Activated CD4-positive, alpha-beta memory T cell treated with anti-CD3 and anti-CD28 coated beads for 36 hours (primary cell): ENCODE measurements around the gene FAS. TPM values are rescaled to one million over a fixed set of nuclear protein-coding genes. Genes with fewer than 3 reads are reported as not detected.

ENCODE experiments used
- CTCF ChIA-PET: fragments of 350-600 bp; sonication (Branson Sonifier 250); formaldehyde crosslinking; loops from one replicate; lab custom pipeline; 2021; ENCODE audit warnings: antibody characterized with exemption, inconsistent platforms; lab: Charles Lee
- POLR2A ChIA-PET: fragments of 350-600 bp; sonication (Branson Sonifier 250); formaldehyde crosslinking; loops from one replicate; lab custom pipeline; 2021; ENCODE audit warnings: antibody characterized with exemption; lab: Charles Lee
- DNase-seq: peaks from one replicate; pipeline ENCODE4 v3.0.0-alpha.2; 2020
- H3K27ac Mint-ChIP-seq: one replicate; pipeline ENCODE4 v1.8.0; 2021; ENCODE audit warnings: mixed read lengths
- H3K27me3 Mint-ChIP-seq: one replicate; pipeline ENCODE4 v1.8.0; 2021; ENCODE audit warnings: mixed read lengths
- H3K36me3 Mint-ChIP-seq: one replicate; pipeline ENCODE4 v1.8.0; 2021; ENCODE audit warnings: mixed read lengths
- H3K4me1 Mint-ChIP-seq: one replicate; pipeline ENCODE4 v1.8.0; 2021; ENCODE audit warnings: low read depth, mixed read lengths
- H3K4me3 Mint-ChIP-seq: one replicate; pipeline ENCODE4 v1.8.0; 2021; ENCODE audit warnings: mild to moderate bottlenecking, mixed read lengths
- H3K9me3 Mint-ChIP-seq: one replicate; pipeline ENCODE4 v1.8.0; 2021; ENCODE audit warnings: mixed read lengths
- intact Hi-C: fragments of 100-400 bp; cut with micrococcal nuclease; formaldehyde crosslinking; loops from one replicate; pipeline ENCODE4 v1.15.1; 2023
- total RNA-seq, 2 experiments: library from RNA; stranded (reverse); gene quantifications; one replicate each; pipeline ENCODE4 v1.2.3, GENCODE V29; 2021

Gene FAS
- total RNA-seq, 2 experiments from 2014 or later: 62.2 to 63.5 TPM

DNA sequence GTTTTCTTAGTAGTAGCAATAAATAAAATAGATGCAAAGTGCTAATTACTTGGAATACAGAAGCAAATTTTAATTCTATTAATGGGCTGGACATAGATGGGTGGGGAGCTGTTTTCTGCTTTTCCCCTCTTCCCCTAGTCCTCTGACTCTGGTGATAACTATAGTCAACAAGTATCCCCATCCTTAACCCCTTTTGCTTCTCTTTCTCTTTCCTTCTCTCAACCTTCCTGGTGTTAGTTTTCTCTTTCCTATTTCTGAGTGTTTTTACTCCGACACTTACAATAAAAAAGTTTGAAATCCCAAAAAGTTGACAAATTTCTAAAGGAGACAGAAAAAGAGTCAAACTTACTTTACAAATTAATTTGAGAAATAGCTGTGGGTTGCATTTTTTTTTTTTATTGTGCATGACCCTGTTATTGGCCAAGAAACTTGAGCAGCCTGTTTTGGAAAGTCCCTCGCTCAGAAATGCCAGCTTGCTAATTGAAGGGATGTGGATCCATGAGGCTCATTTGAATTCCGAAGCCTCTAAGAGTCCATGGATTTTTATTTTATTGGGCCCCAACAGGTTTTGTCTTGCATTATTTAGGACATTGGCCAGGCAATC, 2.4 kb downstream of the FAS start:
- H3K36me3 Mint-ChIP-seq: peaks cover 30% of the 10 kb centered on the region
- CTCF ChIA-PET: interaction anchor here (0.7 to 2.4 kb wide), 7 partner anchors 10 to 225 kb away, joined by 3 to 13 read pairs (median 3); no protein-coding TSS in a partner anchor
- no peaks in the 10 kb centered on the region for H3K27me3 Mint-ChIP-seq
- peaks cover 71% of the 10 kb centered on the region for H3K4me1 Mint-ChIP-seq
- peak; percentile 30 for DNase-seq
- POLR2A ChIA-PET: interaction anchor here (1.7 to 4.8 kb wide), 3 partner anchors 8 to 32 kb away, joined by 3 to 122 read pairs (median 6); no protein-coding TSS in a partner anchor
- peak overlapping the region; percentile 86 for H3K4me3 Mint-ChIP-seq
- H3K9me3 Mint-ChIP-seq: no peaks in the 10 kb centered on the region
- peak overlapping the region; percentile 94 for H3K27ac Mint-ChIP-seq
- intact Hi-C loops: loop anchor here (10.0 kb wide), 1 partner anchor 422 kb away; the partner anchor contains the start of gene IFIT5

DNA sequence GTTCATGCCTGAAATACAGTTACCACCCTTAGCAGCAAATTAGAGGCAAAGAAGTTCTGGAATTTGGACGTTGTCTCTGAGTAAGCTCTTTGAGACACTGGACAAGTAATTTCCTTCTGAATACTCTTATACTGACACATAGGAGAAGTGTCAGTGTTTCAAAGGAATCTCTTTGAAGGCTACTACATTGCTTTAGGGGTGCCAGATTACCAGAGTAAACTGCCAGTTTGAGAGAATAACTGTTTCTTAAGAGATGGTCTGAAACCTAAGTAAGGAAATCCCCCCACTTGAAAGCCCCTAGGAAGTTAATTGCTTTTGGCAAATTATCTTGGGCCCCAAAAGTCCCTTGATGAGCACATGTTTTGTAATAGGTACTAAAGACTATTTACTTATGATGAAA, 3.4 kb downstream of the FAS start:
- H3K27me3 Mint-ChIP-seq: no peaks in the 10 kb centered on the region
- DNase-seq: no peak
- intact Hi-C loops: loop anchor here (10.0 kb wide), 1 partner anchor 421 kb away; the partner anchor contains the start of gene IFIT5
- peak overlapping the region; percentile 72 for H3K4me3 Mint-ChIP-seq
- CTCF ChIA-PET: interaction anchor here (0.7 to 2.4 kb wide), 5 partner anchors 35 to 61 kb away, joined by 3 to 13 read pairs (median 3); no protein-coding TSS in a partner anchor
- H3K4me1 Mint-ChIP-seq: peaks cover 70% of the 10 kb centered on the region
- H3K36me3 Mint-ChIP-seq: peaks cover 33% of the 10 kb centered on the region
- H3K27ac Mint-ChIP-seq: peak overlapping the region; percentile 88
- no peaks in the 10 kb centered on the region for H3K9me3 Mint-ChIP-seq
- POLR2A ChIA-PET: interaction anchor here (1.4 to 4.8 kb wide), 3 partner anchors 7 to 158 kb away, joined by 3 to 122 read pairs (median 6); no protein-coding TSS in a partner anchor

DNA sequence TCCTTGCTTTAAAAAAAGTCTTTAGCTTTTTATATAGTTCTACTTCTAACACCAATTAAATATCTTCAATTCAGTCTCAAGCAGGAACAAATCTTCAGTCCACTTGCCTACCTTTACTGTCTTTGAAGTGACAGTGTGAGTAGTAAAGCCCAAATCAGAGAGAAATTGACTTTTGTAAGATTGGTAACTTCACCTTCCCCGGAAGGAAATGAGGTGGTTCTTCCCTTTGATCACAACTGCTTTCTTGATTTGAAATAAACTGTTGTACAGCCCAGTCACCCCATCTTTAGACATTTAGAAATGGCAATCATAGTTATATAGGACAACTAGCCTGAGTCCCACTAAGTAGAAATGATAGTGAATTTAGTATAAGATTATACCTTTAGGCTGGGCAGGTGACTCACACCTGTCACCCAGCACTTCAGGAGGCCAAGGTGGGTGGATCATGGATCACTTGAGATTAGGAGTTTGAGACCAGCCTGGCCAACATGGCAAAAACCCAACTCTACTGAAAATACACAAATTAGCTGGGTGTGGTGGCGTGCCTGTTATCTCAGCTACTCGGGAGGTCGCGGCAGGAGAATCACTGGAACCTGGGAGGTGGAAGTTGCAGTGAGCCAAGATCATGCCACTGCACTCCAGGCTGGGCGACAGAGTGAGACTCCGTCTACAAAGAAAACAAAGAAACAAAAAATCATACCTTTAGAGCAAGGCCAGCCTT, 4.7 kb downstream of the FAS start:
- POLR2A ChIA-PET: interaction anchor here (1.2 to 1.4 kb wide), 2 partner anchors 8 to 159 kb away, joined by 3 read pairs; no protein-coding TSS in a partner anchor
- CTCF ChIA-PET: interaction anchor here (0.8 to 2.4 kb wide), 5 partner anchors 8 to 219 kb away, joined by 3 to 13 read pairs (median 5); no protein-coding TSS in a partner anchor
- no peaks in the 10 kb centered on the region for H3K27me3 Mint-ChIP-seq
- H3K27ac Mint-ChIP-seq: peak overlapping the region; percentile 88
- no peaks in the 10 kb centered on the region for H3K9me3 Mint-ChIP-seq
- H3K36me3 Mint-ChIP-seq: peaks cover 34% of the 10 kb centered on the region
- intact Hi-C loops: loop anchor here (10.0 kb wide), 1 partner anchor 419 kb away; the partner anchor contains the start of gene IFIT5
- peak overlapping the region; percentile 71 for H3K4me3 Mint-ChIP-seq
- DNase-seq: peak; percentile 35
- H3K4me1 Mint-ChIP-seq: peaks cover 70% of the 10 kb centered on the region

DNA sequence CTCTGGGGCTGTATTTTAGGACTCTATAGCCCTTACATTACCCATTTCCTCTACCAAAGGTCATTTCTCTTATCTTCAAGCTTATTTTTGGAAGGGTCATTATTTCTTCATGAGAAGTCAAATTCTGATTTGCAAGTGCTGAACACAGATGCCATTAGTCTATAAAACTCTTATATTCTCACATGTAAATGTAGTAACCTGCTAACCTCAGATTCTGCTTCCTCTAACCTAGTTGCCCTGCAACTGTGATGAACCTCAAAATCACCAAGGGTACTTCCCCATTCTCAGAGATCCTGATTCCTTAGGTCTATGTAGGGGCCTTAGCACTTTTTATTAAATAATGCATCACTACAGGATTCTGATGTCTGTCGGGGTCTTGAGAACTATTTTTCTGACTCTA, 6.3 kb downstream of the FAS start:
- Mint-ChIP-seq H3K27me3 (no peaks in the 10 kb centered on the region), H3K36me3 (peaks cover 22% of the 10 kb centered on the region), H3K4me3 (no peak overlapping the region), H3K9me3 (no peaks in the 10 kb centered on the region), H3K27ac (peak overlapping the region; percentile 32), H3K4me1 (peaks cover 83% of the 10 kb centered on the region)
- no peak for DNase-seq
- intact Hi-C loops: loop anchor here (10.0 kb wide), 1 partner anchor 418 kb away; the partner anchor contains the start of gene IFIT5
- POLR2A ChIA-PET: no interaction called here
- CTCF ChIA-PET: interaction anchor here (0.9 to 2.0 kb wide), 6 partner anchors 10 to 221 kb away, joined by 3 to 10 read pairs (median 3); no protein-coding TSS in a partner anchor

DNA sequence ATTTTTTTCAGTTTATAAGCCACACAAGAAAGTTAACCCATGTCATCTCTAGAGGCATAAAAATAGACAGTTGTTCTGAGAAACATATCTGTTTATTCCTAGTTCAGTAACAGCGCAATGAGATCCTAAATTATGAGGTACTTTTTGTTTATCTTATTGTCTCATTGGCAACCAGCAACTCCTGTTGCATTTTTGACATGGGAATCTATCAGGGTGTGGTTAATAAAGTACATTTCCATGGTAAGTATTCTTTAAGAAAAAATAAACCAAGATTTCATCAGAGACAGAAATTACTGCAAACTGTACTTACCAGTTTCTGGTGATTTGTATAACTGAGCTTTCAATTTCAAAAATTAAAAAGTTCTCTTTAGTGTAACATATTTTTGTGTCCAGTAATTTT, 9.0 kb downstream of the FAS start:
- Mint-ChIP-seq H3K27me3 (no peaks in the 10 kb centered on the region), H3K9me3 (no peaks in the 10 kb centered on the region), H3K27ac (peak overlapping the region; percentile 56), H3K4me3 (peak overlapping the region; percentile 80), H3K36me3 (peaks cover 24% of the 10 kb centered on the region), H3K4me1 (peaks cover 85% of the 10 kb centered on the region)
- ChIA-PET CTCF (interaction anchor here (1.7 to 4.4 kb wide), 2 partner anchors 9 to 66 kb away, joined by 6 to 24 read pairs; partner anchors contain the start of gene FAS), POLR2A (interaction anchor here (5.4 kb wide), 1 partner anchor 8 kb away, joined by 122 read pairs; the partner anchor contains the start of gene FAS)
- intact Hi-C loops: loop anchor here (5.0 to 10.0 kb wide), 2 partner anchors 415 to 417 kb away; partner anchors contain the start of genes IFIT5 and RNLS
- no peak for DNase-seq

DNA sequence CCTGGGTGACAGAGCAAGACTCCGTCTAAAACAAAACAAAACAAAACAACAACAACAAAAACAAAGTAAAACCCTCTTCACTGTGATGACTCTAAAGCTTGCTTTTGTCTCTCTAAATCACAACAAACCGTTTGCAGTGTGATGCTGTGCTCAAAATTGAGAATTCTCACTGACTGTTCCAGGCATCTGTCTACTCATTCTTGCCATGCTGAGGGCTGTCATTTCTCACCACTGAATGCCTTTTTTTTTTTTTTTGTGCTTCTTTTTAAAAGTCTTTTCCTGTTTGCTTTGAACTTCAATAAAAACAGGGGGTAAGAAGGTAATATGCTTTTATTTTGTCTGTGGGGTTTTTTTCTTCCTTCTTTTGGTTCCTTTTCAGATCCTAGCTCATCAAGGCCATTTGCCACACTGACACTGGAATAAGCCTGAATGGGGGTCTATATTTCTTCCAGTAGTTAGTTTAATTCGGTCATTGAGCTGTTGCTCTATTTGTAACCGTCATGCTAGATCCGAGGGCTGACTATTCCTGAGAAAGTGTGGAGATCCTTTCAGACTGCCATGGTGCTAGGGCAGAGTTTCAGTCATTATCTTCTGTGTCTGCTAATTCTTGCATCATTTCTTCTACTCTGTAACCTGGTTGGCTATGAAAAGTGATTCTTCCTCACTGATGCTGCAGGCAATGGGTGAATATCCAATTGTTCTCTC, 10.6 kb downstream of the FAS start:
- H3K9me3 Mint-ChIP-seq: no peaks in the 10 kb centered on the region
- ChIA-PET CTCF (interaction anchor here (0.7 to 4.4 kb wide), 10 partner anchors 10 to 421 kb away, joined by 3 to 24 read pairs (median 3); partner anchors contain the start of gene FAS), POLR2A (interaction anchor here (0.6 to 5.4 kb wide), 6 partner anchors 10 to 1683 kb away, joined by 3 to 122 read pairs (median 6); partner anchors contain the start of gene FAS)
- intact Hi-C loops: loop anchor here (1.0 to 5.0 kb wide), 2 partner anchors 10 to 419 kb away; partner anchors contain the start of gene RNLS
- peak overlapping the region; percentile 83 for H3K27ac Mint-ChIP-seq
- H3K4me1 Mint-ChIP-seq: peaks cover 79% of the 10 kb centered on the region
- DNase-seq: peak; percentile 60
- H3K4me3 Mint-ChIP-seq: peak overlapping the region; percentile 80
- H3K36me3 Mint-ChIP-seq: peaks cover 25% of the 10 kb centered on the region
- no peaks in the 10 kb centered on the region for H3K27me3 Mint-ChIP-seq

DNA sequence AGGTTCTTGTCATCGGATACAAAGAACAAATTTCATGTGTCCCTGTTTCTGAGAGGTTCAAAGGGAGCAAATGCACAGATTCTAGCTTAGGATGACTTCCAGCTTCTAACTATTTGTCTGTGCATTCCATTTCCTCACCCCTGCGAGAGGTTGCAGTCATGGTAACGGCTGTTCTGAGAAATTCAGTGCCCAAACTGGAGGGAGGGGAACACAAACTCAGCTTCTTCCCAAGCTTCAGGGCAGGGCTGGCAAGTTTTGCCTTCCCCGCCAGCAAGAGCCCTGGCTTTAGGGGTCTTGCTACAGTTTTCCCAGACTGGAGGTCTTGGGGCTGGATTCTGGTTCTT, 11.1 kb downstream of the FAS start:
- peak; percentile 45 for DNase-seq
- ChIA-PET CTCF (interaction anchor here (0.7 to 4.4 kb wide), 9 partner anchors 11 to 421 kb away, joined by 3 to 24 read pairs (median 3); partner anchors contain the start of gene FAS), POLR2A (interaction anchor here (0.7 to 5.4 kb wide), 4 partner anchors 10 to 403 kb away, joined by 4 to 122 read pairs (median 8); partner anchors contain the start of gene FAS)
- no peaks in the 10 kb centered on the region for H3K27me3 Mint-ChIP-seq
- intact Hi-C loops: loop anchor here (1.0 to 5.0 kb wide), 4 partner anchors 10 to 419 kb away; partner anchors contain the start of gene RNLS
- peaks cover 25% of the 10 kb centered on the region for H3K36me3 Mint-ChIP-seq
- H3K4me1 Mint-ChIP-seq: peaks cover 74% of the 10 kb centered on the region
- H3K9me3 Mint-ChIP-seq: no peaks in the 10 kb centered on the region
- peak overlapping the region; percentile 83 for H3K27ac Mint-ChIP-seq
- H3K4me3 Mint-ChIP-seq: peak overlapping the region; percentile 80

DNA sequence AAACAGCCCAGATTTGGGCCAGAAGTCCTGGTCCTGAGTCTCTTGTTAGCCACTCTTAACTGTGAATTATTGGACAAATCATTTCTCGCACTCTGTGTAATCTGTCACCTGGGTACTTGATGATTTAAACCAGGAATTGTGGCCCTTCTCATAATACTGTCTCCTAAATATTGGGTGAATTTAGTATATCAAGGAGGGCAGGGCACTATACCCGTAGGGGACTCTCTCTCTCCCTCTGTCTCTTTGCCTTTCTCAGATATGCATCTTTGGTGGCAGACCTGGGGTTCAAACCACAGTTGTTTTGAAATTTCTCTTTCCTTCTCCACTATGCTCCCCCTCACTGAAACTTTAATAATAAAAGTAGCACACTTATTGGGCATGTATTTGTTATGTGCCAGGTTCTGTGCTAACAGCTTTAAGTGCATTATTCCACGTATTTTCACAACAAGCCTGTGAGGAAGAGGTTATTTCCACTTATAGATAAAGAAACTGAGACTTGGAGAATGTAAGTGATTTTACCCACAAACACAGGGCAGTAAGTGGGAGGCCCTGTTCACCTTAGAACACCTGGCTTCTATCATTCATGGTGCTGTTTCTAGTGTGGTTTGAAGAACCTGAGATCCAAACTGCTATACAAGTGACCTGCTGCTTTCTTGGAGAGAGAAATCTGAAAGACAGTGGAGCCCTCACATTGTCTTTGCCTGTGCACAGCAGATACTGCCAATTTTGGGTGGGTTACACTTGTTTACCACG, 11.8 kb downstream of the FAS start:
- H3K9me3 Mint-ChIP-seq: no peaks in the 10 kb centered on the region
- peak overlapping the region; percentile 11 for H3K4me3 Mint-ChIP-seq
- intact Hi-C loops: loop anchor here (2.0 to 5.0 kb wide), 3 partner anchors 16 to 420 kb away; partner anchors contain the start of gene RNLS
- H3K27ac Mint-ChIP-seq: peak overlapping the region; percentile 83
- ChIA-PET CTCF (interaction anchor here (1.0 to 4.4 kb wide), 4 partner anchors 15 to 213 kb away, joined by 3 to 24 read pairs (median 4); no protein-coding TSS in a partner anchor), POLR2A (interaction anchor here (1.0 to 5.4 kb wide), 3 partner anchors 11 to 167 kb away, joined by 3 to 122 read pairs (median 6); partner anchors contain the start of gene FAS)
- peaks cover 25% of the 10 kb centered on the region for H3K36me3 Mint-ChIP-seq
- peaks cover 70% of the 10 kb centered on the region for H3K4me1 Mint-ChIP-seq
- DNase-seq: no peak
- no peaks in the 10 kb centered on the region for H3K27me3 Mint-ChIP-seq

DNA sequence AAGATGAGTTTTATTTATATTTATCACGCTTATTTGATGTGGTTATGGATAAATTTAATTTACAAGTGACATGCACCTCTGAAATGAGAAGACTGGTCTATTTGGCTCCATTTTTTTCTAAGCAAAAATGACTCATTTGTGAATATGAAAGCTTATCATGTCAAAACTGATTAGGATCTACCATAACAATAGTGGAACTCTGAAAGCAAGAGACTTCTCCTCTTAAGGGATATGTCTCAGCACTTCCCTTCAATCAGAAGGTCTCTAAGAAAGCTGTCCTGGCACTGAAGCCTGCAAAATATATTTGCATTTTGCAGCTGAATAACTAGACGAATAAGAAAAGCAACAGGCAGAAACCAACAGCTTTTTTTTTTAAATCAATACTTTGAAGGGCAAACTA, 12.7 kb downstream of the FAS start:
- intact Hi-C loops: loop anchor here (1.0 to 5.0 kb wide), 8 partner anchors 17 to 421 kb away; partner anchors contain the start of gene RNLS
- POLR2A ChIA-PET: interaction anchor here (0.9 to 5.4 kb wide), 6 partner anchors 12 to 168 kb away, joined by 3 to 122 read pairs (median 4); partner anchors contain the start of genes FAS and STAMBPL1
- CTCF ChIA-PET: interaction anchor here (0.5 to 1.1 kb wide), 12 partner anchors 9 to 614 kb away, joined by 3 to 7 read pairs (median 3); no protein-coding TSS in a partner anchor
- Mint-ChIP-seq H3K36me3 (peaks cover 31% of the 10 kb centered on the region), H3K9me3 (no peaks in the 10 kb centered on the region), H3K4me1 (peaks cover 66% of the 10 kb centered on the region), H3K27me3 (no peaks in the 10 kb centered on the region), H3K27ac (peak overlapping the region; percentile 83), H3K4me3 (no peak overlapping the region)
- DNase-seq: no peak
